HL-60 (cell line): ENCODE results near the gene PLEKHG4B.

ENCODE experiments used
- CTCF ChIP-seq: IDR thresholded peaks from one replicate; pipeline ENCODE4 v1.5.1; 2011; ENCODE audit warnings: low read length, control low read depth, inconsistent platforms; ENCODE audit not compliant: insufficient read depth
- GABPA ChIP-seq: IDR thresholded peaks from 2 replicates; pipeline ENCODE4 v1.6.1; 2012; ENCODE audit warnings: low read depth
- POLR2AphosphoS5 ChIP-seq: IDR thresholded peaks from 2 replicates; pipeline ENCODE4 v1.6.1; 2012; ENCODE audit warnings: low read depth
- TF ChIP-seq, protein P1 (sequence below): IDR thresholded peaks from 2 replicates; pipeline ENCODE4 v1.6.1; 2012; ENCODE audit warnings: low read depth; ENCODE audit not compliant: insufficient replicate concordance

DNA sequence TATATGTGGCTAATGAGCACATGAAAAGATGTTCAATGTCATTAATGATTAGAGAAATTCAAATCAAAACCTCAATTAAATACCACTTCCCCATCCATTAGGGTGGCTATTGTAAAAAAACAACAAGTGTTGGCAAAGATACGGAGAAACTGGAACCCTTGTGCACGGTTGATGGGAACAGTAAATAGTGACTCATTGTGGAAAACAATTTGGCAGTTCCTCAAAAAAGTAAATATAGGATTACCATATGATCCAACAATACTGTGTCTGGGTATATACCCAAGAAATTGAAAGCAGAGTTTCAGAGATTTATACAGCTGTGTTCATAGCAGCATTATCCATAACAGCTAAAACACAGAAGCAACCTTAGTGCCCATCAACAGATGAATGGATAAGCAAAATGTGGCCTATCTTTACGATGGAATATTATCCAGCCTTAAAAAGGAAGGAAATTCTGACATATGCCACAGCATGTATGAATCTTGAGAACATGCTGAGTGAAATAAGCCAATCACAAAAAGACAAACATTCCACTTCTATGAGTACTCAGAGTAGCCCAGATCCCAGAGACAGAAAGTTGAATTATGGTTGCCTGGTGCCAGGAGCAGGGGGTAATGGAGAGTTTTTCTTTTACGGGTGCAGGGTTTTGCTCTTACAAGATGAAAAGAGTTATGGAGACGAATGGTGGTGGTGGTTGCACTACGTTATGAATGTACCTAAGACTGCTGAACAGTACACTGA lies 57.9 kb downstream of the PLEKHG4B start:
- TF ChIP-seq CTCF (no peak), POLR2AphosphoS5 (no peak), GABPA (no peak)
- TF ChIP-seq, protein P1, sequence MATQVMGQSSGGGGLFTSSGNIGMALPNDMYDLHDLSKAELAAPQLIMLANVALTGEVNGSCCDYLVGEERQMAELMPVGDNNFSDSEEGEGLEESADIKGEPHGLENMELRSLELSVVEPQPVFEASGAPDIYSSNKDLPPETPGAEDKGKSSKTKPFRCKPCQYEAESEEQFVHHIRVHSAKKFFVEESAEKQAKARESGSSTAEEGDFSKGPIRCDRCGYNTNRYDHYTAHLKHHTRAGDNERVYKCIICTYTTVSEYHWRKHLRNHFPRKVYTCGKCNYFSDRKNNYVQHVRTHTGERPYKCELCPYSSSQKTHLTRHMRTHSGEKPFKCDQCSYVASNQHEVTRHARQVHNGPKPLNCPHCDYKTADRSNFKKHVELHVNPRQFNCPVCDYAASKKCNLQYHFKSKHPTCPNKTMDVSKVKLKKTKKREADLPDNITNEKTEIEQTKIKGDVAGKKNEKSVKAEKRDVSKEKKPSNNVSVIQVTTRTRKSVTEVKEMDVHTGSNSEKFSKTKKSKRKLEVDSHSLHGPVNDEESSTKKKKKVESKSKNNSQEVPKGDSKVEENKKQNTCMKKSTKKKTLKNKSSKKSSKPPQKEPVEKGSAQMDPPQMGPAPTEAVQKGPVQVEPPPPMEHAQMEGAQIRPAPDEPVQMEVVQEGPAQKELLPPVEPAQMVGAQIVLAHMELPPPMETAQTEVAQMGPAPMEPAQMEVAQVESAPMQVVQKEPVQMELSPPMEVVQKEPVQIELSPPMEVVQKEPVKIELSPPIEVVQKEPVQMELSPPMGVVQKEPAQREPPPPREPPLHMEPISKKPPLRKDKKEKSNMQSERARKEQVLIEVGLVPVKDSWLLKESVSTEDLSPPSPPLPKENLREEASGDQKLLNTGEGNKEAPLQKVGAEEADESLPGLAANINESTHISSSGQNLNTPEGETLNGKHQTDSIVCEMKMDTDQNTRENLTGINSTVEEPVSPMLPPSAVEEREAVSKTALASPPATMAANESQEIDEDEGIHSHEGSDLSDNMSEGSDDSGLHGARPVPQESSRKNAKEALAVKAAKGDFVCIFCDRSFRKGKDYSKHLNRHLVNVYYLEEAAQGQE: no peak
